A549 (cell line): ENCODE measurements around the gene IMP4. TPM values are rescaled to one million over a fixed set of nuclear protein-coding genes. Genes with fewer than 3 reads are reported as not detected.

Experiments
- ATAC-seq, 2 experiments: fragments of 200-7000 bp in 1 of 2; fragments of >200 bp in 1 of 2; cut with Nextera tagmentation in 1 of 2; cut with Tn5 transposase in 1 of 2; 3 replicates each; pipeline versions ENCODE4 v1.8.0 to v1.9.1; 2018 to 2020; ENCODE audit warnings: mild to moderate bottlenecking in 1 of 2, moderate library complexity in 1 of 2
- CTCF ChIA-PET: fragments of 300-600 bp; sonication (Branson Sonifier 250); formaldehyde crosslinking; extraction: SDS; loops from one replicate; lab custom pipeline; 2021; ENCODE audit warnings: antibody characterized with exemption, inconsistent platforms; lab: Yijun Ruan, JAX
- POLR2A ChIA-PET: fragments of 350-600 bp; formaldehyde crosslinking; extraction: SDS; loops from one replicate; lab custom pipeline; 2021; ENCODE audit warnings: antibody characterized with exemption, inconsistent platforms; lab: Yijun Ruan, JAX
- DNase-seq, 2 experiments: peaks; one replicate each; pipeline versions ENCODE4 v3.0.0 to v3.0.0-alpha.2; 2011 to 2016; ENCODE audit warnings: low read depth in 1 of 2, low spot score in 1 of 2
- FAIRE-seq: peaks from 2 replicates; lab custom pipeline; 2011; peaks lifted over from hg19 to GRCh38; lab: Jason Lieb, UNC
- H3K27ac ChIP-seq, 2 experiments: fragments of >200 bp; sonication (Bioruptor Twin); formaldehyde crosslinking; 3 replicates each; pipeline ENCODE4 v1.5.1; 2016 to 2017
- H3K4me1 ChIP-seq: fragments of >200 bp; sonication (Bioruptor Twin); formaldehyde crosslinking; 3 replicates; pipeline ENCODE4 v1.6.1; 2016
- H3K4me2 ChIP-seq: fragments of >200 bp; sonication (Bioruptor Twin); formaldehyde crosslinking; 3 replicates; pipeline ENCODE4 v1.6.1; 2016
- H3K4me3 ChIP-seq: fragments of >200 bp; sonication (Bioruptor Twin); formaldehyde crosslinking; 3 replicates; pipeline ENCODE4 v1.5.1; 2016
- H3K9me3 ChIP-seq: fragments of >200 bp; sonication (Bioruptor Twin); formaldehyde crosslinking; 3 replicates; pipeline ENCODE4 v1.6.1; 2016
- CBX2 ChIP-seq: fragments of 200-600 bp; sonication (generic); IDR thresholded peaks from 2 replicates; pipeline ENCODE4 v1.6.1; 2016; ENCODE audit warnings: low read depth, mild to moderate bottlenecking, borderline replicate concordance
- CEBPB ChIP-seq, 2 experiments: fragments of >200 bp in 1 of 2; sonication (Bioruptor Twin) in 1 of 2; formaldehyde crosslinking in 1 of 2; IDR thresholded peaks; 2 replicates each; pipeline ENCODE4 v1.6.1; 2012 to 2016
- CHD4 ChIP-seq: fragments of 200-600 bp; sonication (generic); IDR thresholded peaks from 2 replicates; pipeline ENCODE4 v1.6.1; 2016; ENCODE audit warnings: antibody characterized with exemption, mild to moderate bottlenecking, borderline replicate concordance
- EHMT2 ChIP-seq: fragments of 200-600 bp; sonication (generic); IDR thresholded peaks from 2 replicates; pipeline ENCODE4 v1.6.1; 2016; ENCODE audit warnings: antibody characterized with exemption, low read depth, mild to moderate bottlenecking, moderate library complexity
- FOSL2 ChIP-seq, 2 experiments: fragments of 450-650 bp in 1 of 2; fragments of >200 bp in 1 of 2; sonication (Bioruptor Twin) in 1 of 2; formaldehyde crosslinking; IDR thresholded peaks; 2 replicates each; pipeline versions ENCODE4 v1.5.0 to v1.6.1; 2016 to 2020; ENCODE audit warnings: mild to moderate bottlenecking in 1 of 2, moderate library complexity in 1 of 2
- GATA3 ChIP-seq: IDR thresholded peaks from 2 replicates; pipeline ENCODE4 v1.6.1; 2012; ENCODE audit warnings: borderline replicate concordance
- HOXA7 ChIP-seq: fragments of 250-450 bp; sonication (Bioruptor Pico); IDR thresholded peaks from 2 replicates; pipeline ENCODE4 v1.5.0; 2020; ENCODE audit warnings: mild to moderate bottlenecking, moderate library complexity
- MAFK ChIP-seq: fragments of 450-650 bp; IDR thresholded peaks from 2 replicates; pipeline ENCODE4 v1.6.1; 2014; ENCODE audit not compliant: partially characterized antibody
- MAZ ChIP-seq: fragments of 150-350 bp; IDR thresholded peaks from 2 replicates; pipeline ENCODE4 v1.6.1; 2014; ENCODE audit warnings: antibody characterized with exemption, low read depth, low read length, borderline replicate concordance
- MYC ChIP-seq: IDR thresholded peaks from 2 replicates; pipeline ENCODE4 v1.6.1; 2012; ENCODE audit warnings: mild to moderate bottlenecking, inconsistent platforms, low read length, improper control_type of control experiment, borderline replicate concordance
- NPAS2 ChIP-seq: fragments of 250-450 bp; sonication (Bioruptor Pico); IDR thresholded peaks from 2 replicates; pipeline ENCODE4 v1.8.0; 2022; ENCODE audit warnings: mild to moderate bottlenecking, moderate library complexity, borderline replicate concordance
- NR3C1 ChIP-seq: fragments of >200 bp; sonication (Bioruptor Twin); formaldehyde crosslinking; IDR thresholded peaks from 3 replicates; pipeline ENCODE4 v1.6.1; 2017
- POLR2AphosphoS2 ChIP-seq: conservative IDR thresholded peaks from 2 replicates; pipeline ENCODE4 v1.6.1; 2012; ENCODE audit warnings: low read length, improper control_type of control experiment, inconsistent platforms
- RAD21 ChIP-seq, 2 experiments: fragments of >200 bp in 1 of 2; sonication (Bioruptor Twin) in 1 of 2; formaldehyde crosslinking in 1 of 2; IDR thresholded peaks in 1 of 2; conservative IDR thresholded peaks in 1 of 2; 2 replicates in 1 of 2; 3 replicates in 1 of 2; pipeline ENCODE4 v1.6.1; 2012 to 2018; ENCODE audit warnings: inconsistent platforms in 1 of 2
- RNF2 ChIP-seq: fragments of 200-600 bp; sonication (generic); IDR thresholded peaks from 2 replicates; pipeline ENCODE4 v1.6.1; 2016; ENCODE audit warnings: low read depth, mild to moderate bottlenecking, antibody characterized with exemption, moderate library complexity, borderline replicate concordance
- SMC3 ChIP-seq: fragments of >200 bp; sonication (Bioruptor Twin); formaldehyde crosslinking; IDR thresholded peaks from 3 replicates; pipeline ENCODE4 v1.6.1; 2018; ENCODE audit warnings: inconsistent platforms
- SREBF2 ChIP-seq: fragments of 450-650 bp; IDR thresholded peaks from 2 replicates; pipeline ENCODE4 v1.6.1; 2014; ENCODE audit warnings: mild to moderate bottlenecking, moderate library complexity
- WGBS: methylation state at CpG from one replicate; pipeline ENCODE4 v1.1.6; 2017; ENCODE audit errors: missing lambda C conversion rate; 5-methylcytosine and 5-hydroxymethylcytosine counted together
- polyA plus RNA-seq, 4 experiments: library from polyadenylated mRNA; depleted of rRNA in 3 of 4; stranded (reverse); fragments of >200 nt; fragmentation: RNase III in 1 of 4; extraction: RNeasy Plus Mini Kit Qiagen cat#74134 plus additional on column Dnase treatment in 1 of 4; gene quantifications; 2 replicates in 3 of 4; 3 replicates in 1 of 4; pipeline ENCODE4 v1.2.3, GENCODE V29; 2011 to 2017
- TF ChIP-seq, protein P1 (sequence below): fragments of 200-600 bp; sonication (generic); IDR thresholded peaks from 2 replicates; pipeline ENCODE4 v1.6.1; 2016; ENCODE audit warnings: antibody characterized with exemption, mild to moderate bottlenecking, moderate library complexity
- TF ChIP-seq, protein P2 (sequence below): fragments of 250-450 bp; sonication (Bioruptor Pico); IDR thresholded peaks from 2 replicates; pipeline ENCODE4 v1.5.0; 2021; ENCODE audit warnings: mild to moderate bottlenecking, moderate library complexity, borderline replicate concordance

The IMP4 gene
- polyA plus RNA-seq, 2 of the 4 experiments (the other 2 are of a cell fraction) = 113 to 149 TPM

GRCh38 chr2:130354139-130354428, 11.4 kb downstream of the IMP4 start:
- Histone ChIP-seq H3K4me1 (peaks cover 17% of the 10 kb centered on the region; the same call in 2 of the 3 replicates), H3K4me3 (no peak overlapping the region), H3K4me2 (peak overlapping the region; percentile 94; the same call in 2 of the 3 replicates), H3K27ac (no peak overlapping the region)
- DNase-seq (no peak), ATAC-seq (no peak), FAIRE-seq (no peak)
- CTCF ChIA-PET = interaction anchor here (0.7 to 5.5 kb wide), 4 partner anchors 15 to 48 kb away, joined by 3 to 27 read pairs (median 6); no protein-coding TSS in a partner anchor
- TF ChIP-seq MYC (no peak), GATA3 (no peak), EHMT2 (no peak), NPAS2 (CRISPR knock-in tag) (no peak)
- TF ChIP-seq, protein P1, sequence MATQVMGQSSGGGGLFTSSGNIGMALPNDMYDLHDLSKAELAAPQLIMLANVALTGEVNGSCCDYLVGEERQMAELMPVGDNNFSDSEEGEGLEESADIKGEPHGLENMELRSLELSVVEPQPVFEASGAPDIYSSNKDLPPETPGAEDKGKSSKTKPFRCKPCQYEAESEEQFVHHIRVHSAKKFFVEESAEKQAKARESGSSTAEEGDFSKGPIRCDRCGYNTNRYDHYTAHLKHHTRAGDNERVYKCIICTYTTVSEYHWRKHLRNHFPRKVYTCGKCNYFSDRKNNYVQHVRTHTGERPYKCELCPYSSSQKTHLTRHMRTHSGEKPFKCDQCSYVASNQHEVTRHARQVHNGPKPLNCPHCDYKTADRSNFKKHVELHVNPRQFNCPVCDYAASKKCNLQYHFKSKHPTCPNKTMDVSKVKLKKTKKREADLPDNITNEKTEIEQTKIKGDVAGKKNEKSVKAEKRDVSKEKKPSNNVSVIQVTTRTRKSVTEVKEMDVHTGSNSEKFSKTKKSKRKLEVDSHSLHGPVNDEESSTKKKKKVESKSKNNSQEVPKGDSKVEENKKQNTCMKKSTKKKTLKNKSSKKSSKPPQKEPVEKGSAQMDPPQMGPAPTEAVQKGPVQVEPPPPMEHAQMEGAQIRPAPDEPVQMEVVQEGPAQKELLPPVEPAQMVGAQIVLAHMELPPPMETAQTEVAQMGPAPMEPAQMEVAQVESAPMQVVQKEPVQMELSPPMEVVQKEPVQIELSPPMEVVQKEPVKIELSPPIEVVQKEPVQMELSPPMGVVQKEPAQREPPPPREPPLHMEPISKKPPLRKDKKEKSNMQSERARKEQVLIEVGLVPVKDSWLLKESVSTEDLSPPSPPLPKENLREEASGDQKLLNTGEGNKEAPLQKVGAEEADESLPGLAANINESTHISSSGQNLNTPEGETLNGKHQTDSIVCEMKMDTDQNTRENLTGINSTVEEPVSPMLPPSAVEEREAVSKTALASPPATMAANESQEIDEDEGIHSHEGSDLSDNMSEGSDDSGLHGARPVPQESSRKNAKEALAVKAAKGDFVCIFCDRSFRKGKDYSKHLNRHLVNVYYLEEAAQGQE = no peak
- TF ChIP-seq, all 56 proteins: peak for 0
- H3K9me3 ChIP-seq = no peaks in the 10 kb centered on the region
- 64% methylated on average over 1 of the region's 1 CpG for WGBS
- POLR2A ChIA-PET = interaction anchor here (2.7 kb wide), 1 partner anchor 12 kb away, joined by 27 read pairs; the partner anchor contains the start of gene IMP4

DNA sequence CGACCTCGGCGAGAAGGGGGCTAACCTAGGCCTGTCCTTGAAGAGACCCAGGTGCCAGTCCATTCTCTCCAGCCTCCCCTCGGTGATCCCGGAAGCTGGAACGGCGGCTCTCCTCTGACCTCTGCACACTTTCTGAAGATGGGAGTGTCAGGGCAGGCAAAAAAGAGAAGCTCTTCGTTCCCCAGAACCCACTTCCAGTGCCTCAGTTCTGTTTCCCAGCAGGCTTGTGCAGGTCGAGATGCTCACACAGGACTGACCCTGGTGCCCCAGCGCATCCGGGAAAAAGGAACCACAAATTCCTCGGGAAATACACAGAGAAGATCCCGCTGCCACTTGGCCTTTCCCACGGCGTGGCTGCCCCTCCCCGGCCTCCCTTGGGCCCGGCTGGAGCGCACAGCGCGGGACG, 12.5 kb downstream of the IMP4 start:
- CTCF ChIA-PET = interaction anchor here (1.3 to 5.5 kb wide), 5 partner anchors 9 to 23 kb away, joined by 3 to 27 read pairs (median 6); no protein-coding TSS in a partner anchor
- peak overlapping the region; percentile 94 for H3K4me2 ChIP-seq
- ATAC-seq (peak; percentile 18 to 38), DNase-seq (no peak), FAIRE-seq (no peak)
- 43% methylated on average over 11 of the region's 21 CpGs for WGBS
- TF ChIP-seq NR3C1 (no peak), CEBPB (IDR thresholded peaks at IDR 0.05) (no peak), MAFK (no peak), MAZ (no peak), POLR2AphosphoS2 (no peak), CBX2 (no peak), HOXA7 (CRISPR knock-in tag) (no peak), RNF2 (no peak), CHD4 (no peak), FOSL2 (IDR thresholded peaks at IDR 0.05) (no peak), FOSL2 (CRISPR knock-in tag; IDR thresholded peaks at IDR 0.05) (no peak), RAD21 (conservative IDR thresholded peaks at IDR 0.05 in 1 of 2, IDR thresholded peaks at IDR 0.05 in 1 of 2) (no peak), SREBF2 (no peak), SMC3 (no peak)
- TF ChIP-seq, protein P2, sequence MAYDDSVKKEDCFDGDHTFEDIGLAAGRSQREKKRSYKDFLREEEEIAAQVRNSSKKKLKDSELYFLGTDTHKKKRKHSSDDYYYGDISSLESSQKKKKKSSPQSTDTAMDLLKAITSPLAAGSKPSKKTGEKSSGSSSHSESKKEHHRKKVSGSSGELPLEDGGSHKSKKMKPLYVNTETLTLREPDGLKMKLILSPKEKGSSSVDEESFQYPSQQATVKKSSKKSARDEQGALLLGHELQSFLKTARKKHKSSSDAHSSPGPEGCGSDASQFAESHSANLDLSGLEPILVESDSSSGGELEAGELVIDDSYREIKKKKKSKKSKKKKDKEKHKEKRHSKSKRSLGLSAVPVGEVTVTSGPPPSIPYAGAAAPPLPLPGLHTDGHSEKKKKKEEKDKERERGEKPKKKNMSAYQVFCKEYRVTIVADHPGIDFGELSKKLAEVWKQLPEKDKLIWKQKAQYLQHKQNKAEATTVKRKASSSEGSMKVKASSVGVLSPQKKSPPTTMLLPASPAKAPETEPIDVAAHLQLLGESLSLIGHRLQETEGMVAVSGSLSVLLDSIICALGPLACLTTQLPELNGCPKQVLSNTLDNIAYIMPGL = no peak
- H3K27ac ChIP-seq = peak overlapping the region; percentile 90 to 97
- POLR2A ChIA-PET = interaction anchor here (2.7 kb wide), 1 partner anchor 13 kb away, joined by 27 read pairs; the partner anchor contains the start of gene IMP4
- H3K4me1 ChIP-seq = peaks cover 17% of the 10 kb centered on the region; the same call in 2 of the 3 replicates
- peak overlapping the region; percentile 91 for H3K4me3 ChIP-seq
- H3K9me3 ChIP-seq = no peaks in the 10 kb centered on the region
